Gastroesophageal sphincter (tissue), 3 donors: Measurements from ENCODE around the gene VSTM2L.

Source experiments
- CTCF ChIP-seq, 4 experiments: fragments of 200-600 bp in 2 of 4; fragments of 450-650 bp in 2 of 4; sonication (generic) in 1 of 4; IDR thresholded peaks; one replicate each; pipeline ENCODE4 v1.5.1; 2017 to 2019; ENCODE audit warnings: antibody characterized with exemption in 4 of 4, mild to moderate bottlenecking in 2 of 4, moderate library complexity in 2 of 4
- POLR2A ChIP-seq, 2 donors: fragments of 450-650 bp; IDR thresholded peaks; one replicate each; pipeline ENCODE4 v1.6.1; 2017; ENCODE audit warnings: antibody characterized with exemption in 2 of 2, mild to moderate bottlenecking in 2 of 2, moderate library complexity in 1 of 2
- POLR2AphosphoS5 ChIP-seq: sonication (generic); formaldehyde crosslinking; IDR thresholded peaks from one replicate; pipeline ENCODE4 v1.6.1; 2017; ENCODE audit warnings: antibody characterized with exemption

- TF ChIP-seq POLR2A (IDR thresholded peaks at IDR 0.05) (no peak), CTCF (IDR thresholded peaks at IDR 0.05) (no peak), POLR2AphosphoS5 (no peak)
Observed at GRCh38 chr20:37945091-37945547, 42.2 kb downstream of the VSTM2L start.
